Natural killer cell (primary cell): Measurements from ENCODE around the gene TMBIM4. TPM values are rescaled to one million over a fixed set of nuclear protein-coding genes. Genes with fewer than 3 reads are reported as not detected.
A peak's percentile ranks its signal among the peaks of the same experiment; 100 is the strongest.

ENCODE experiments used
- ATAC-seq, 3 donors: fragments of 150-1000 bp in 2 of 3; fragments of 200-7000 bp in 1 of 3; cut with Tn5 transposase; 1 replicate in 1 of 3; 2 replicates in 2 of 3; pipeline ENCODE4 v1.10.0; 2021; ENCODE audit warnings: mild to moderate bottlenecking in 2 of 3, moderate library complexity in 2 of 3
- DNase-seq, 2 donors: peaks; one replicate each; pipeline versions ENCODE4 v3.0.0 to v3.0.0-alpha.2; 2013 to 2021; ENCODE audit warnings: mixed read lengths in 1 of 2
- H3K27ac ChIP-seq: one replicate; pipeline ENCODE4 v1.5.1; 2013; ENCODE audit warnings: mild to moderate bottlenecking, low read length
- H3K27me3 ChIP-seq: one replicate; pipeline ENCODE4 v1.6.1; 2013; ENCODE audit warnings: low read length; ENCODE audit not compliant: control insufficient read depth, insufficient read depth
- H3K36me3 ChIP-seq: one replicate; pipeline ENCODE4 v1.6.1; 2013; ENCODE audit warnings: low read length; ENCODE audit not compliant: control insufficient read depth, insufficient read depth
- H3K4me1 ChIP-seq: one replicate; pipeline ENCODE4 v1.6.1; 2013; ENCODE audit warnings: low read length; ENCODE audit not compliant: control insufficient read depth, insufficient read depth
- H3K4me3 ChIP-seq: one replicate; pipeline ENCODE4 v1.5.1; 2013; ENCODE audit warnings: low read length
- H3K9me3 ChIP-seq: one replicate; pipeline ENCODE4 v1.6.1; 2013; ENCODE audit warnings: low read length; ENCODE audit not compliant: control insufficient read depth, insufficient read depth
- H3K27ac Mint-ChIP-seq, 2 donors: one replicate each; pipeline ENCODE4 v1.8.0; 2022; ENCODE audit warnings: mild to moderate bottlenecking in 2 of 2, mixed read lengths in 2 of 2, moderate library complexity in 1 of 2
- H3K27me3 Mint-ChIP-seq, 2 donors: one replicate each; pipeline ENCODE4 v1.8.0; 2022; ENCODE audit warnings: low read depth in 2 of 2, mixed read lengths in 2 of 2
- H3K36me3 Mint-ChIP-seq: one replicate; pipeline ENCODE4 v1.8.0; 2022; ENCODE audit warnings: mixed read lengths
- H3K4me1 Mint-ChIP-seq, 2 donors: one replicate each; pipeline ENCODE4 v1.8.0; 2022; ENCODE audit warnings: mixed read lengths in 2 of 2
- H3K4me3 Mint-ChIP-seq: one replicate; pipeline ENCODE4 v1.8.0; 2022; ENCODE audit warnings: mild to moderate bottlenecking, moderate library complexity, mixed read lengths
- H3K9me3 Mint-ChIP-seq, 2 donors: one replicate each; pipeline ENCODE4 v1.8.0; 2022; ENCODE audit warnings: mixed read lengths in 2 of 2
- WGBS: methylation state at CpG from one replicate; pipeline ENCODE4 v1.1.7; 2013; ENCODE audit warnings: missing lambda C conversion rate; ENCODE audit not compliant: insufficient coverage; 5-methylcytosine and 5-hydroxymethylcytosine counted together
- intact Hi-C: fragments of 100-400 bp; cut with micrococcal nuclease; formaldehyde crosslinking; loops from one replicate; pipeline ENCODE4 v1.14.2; 2022
- total RNA-seq, 4 donors: library from RNA; stranded (reverse); fragments of 120-200 nt in 1 of 4; gene quantifications; one replicate each; pipeline versions ENCODE4 v1.2.3 to v1.2.4, GENCODE V29; 2013 to 2022
- TF ChIP-seq, protein P1 (sequence below): fragments of 200-600 bp; IDR thresholded peaks from one replicate; pipeline ENCODE4 v1.8.0; 2022; ENCODE audit warnings: antibody characterized with exemption

TMBIM4 gene
- total RNA-seq, 3 donors from 2014 or later (not counting 1 experiment from before 2014, with no cell fraction given): 46.6 to 72.0 (median 63.2) TPM

DNA sequence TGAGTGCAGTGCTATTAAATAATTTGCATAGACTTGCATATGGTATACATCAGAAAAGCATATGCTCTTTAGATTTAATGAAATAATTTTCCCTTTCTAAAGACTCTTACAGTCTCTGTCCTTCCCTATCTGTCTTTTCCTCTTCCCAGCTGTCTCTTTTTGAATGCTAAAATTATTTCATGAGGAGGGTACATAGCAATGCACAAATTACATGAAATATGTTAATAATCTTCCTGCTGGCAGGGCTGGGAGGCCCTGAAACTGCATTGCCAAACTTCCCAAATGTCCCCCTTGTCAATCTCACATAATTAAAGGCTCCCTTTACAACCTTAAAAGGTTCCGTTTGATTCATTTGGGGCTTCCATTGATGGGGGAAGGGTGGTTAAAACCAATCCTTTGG, 61.4 kb downstream of the TMBIM4 start:
- Mint-ChIP-seq H3K27ac (no peak overlapping the region), H3K27me3 (peaks cover 0 to 3% of the 10 kb centered on the region in 2 donors), H3K4me3 (no peak overlapping the region), H3K36me3 (no peaks in the 10 kb centered on the region), H3K9me3 (no peaks in the 10 kb centered on the region), H3K4me1 (peaks cover 6% of the 10 kb centered on the region in 2 donors)
- Histone ChIP-seq H3K9me3 (no peaks in the 10 kb centered on the region), H3K4me3 (no peak overlapping the region), H3K27ac (no peak overlapping the region), H3K36me3 (no peaks in the 10 kb centered on the region), H3K27me3 (no peaks in the 10 kb centered on the region), H3K4me1 (no peaks in the 10 kb centered on the region)
- no CpG with 5 or more reads among the region's 1 CpG for WGBS
- TF ChIP-seq, protein P1, sequence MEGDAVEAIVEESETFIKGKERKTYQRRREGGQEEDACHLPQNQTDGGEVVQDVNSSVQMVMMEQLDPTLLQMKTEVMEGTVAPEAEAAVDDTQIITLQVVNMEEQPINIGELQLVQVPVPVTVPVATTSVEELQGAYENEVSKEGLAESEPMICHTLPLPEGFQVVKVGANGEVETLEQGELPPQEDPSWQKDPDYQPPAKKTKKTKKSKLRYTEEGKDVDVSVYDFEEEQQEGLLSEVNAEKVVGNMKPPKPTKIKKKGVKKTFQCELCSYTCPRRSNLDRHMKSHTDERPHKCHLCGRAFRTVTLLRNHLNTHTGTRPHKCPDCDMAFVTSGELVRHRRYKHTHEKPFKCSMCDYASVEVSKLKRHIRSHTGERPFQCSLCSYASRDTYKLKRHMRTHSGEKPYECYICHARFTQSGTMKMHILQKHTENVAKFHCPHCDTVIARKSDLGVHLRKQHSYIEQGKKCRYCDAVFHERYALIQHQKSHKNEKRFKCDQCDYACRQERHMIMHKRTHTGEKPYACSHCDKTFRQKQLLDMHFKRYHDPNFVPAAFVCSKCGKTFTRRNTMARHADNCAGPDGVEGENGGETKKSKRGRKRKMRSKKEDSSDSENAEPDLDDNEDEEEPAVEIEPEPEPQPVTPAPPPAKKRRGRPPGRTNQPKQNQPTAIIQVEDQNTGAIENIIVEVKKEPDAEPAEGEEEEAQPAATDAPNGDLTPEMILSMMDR: no peak
- ATAC-seq (no peak), DNase-seq (no peak)
- intact Hi-C loops: loop anchor here (5.0 kb wide), 1 partner anchor 551 kb away; no protein-coding TSS in a partner anchor

DNA sequence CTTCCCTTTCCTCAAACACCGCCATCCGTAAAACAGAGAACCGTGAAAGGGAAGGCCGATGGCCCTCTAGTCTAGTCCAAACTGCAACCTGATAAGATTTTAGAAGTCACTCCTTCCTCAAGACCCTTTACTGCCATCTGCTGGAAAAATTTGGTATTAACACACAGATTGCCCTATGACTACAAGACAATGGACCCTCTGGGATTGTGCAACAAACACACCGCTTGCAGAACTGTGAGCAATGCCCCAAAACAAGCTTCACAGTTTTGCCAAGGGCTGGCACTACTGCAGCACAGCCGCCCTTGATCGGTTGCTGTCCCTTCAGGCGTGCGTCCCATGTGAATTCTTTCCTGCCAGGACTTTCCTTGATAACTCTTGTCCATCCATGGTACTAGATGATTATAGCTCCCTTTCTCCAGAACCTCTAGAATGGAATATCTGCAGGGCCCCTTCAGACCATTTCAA, 62.3 kb downstream of the TMBIM4 start:
- Histone ChIP-seq H3K27me3 (no peaks in the 10 kb centered on the region), H3K4me3 (no peak overlapping the region), H3K27ac (no peak overlapping the region), H3K9me3 (no peaks in the 10 kb centered on the region), H3K4me1 (no peaks in the 10 kb centered on the region), H3K36me3 (no peaks in the 10 kb centered on the region)
- Mint-ChIP-seq H3K4me1 (peaks cover 6% of the 10 kb centered on the region in 2 donors), H3K36me3 (no peaks in the 10 kb centered on the region), H3K4me3 (no peak overlapping the region), H3K27ac (no peak overlapping the region), H3K27me3 (peaks cover 6 to 9% of the 10 kb centered on the region in 2 donors), H3K9me3 (no peaks in the 10 kb centered on the region)
- intact Hi-C loops: loop anchor here (1.0 to 5.0 kb wide), 3 partner anchors 505 to 1216 kb away; no protein-coding TSS in a partner anchor
- TF ChIP-seq, protein P1: peak; percentile 79
- DNase-seq (peak; percentile 21 to 85), ATAC-seq (peak; percentile 88 to 98 (median 94))
- 33% methylated on average over 9 of the region's 9 CpGs for WGBS

DNA sequence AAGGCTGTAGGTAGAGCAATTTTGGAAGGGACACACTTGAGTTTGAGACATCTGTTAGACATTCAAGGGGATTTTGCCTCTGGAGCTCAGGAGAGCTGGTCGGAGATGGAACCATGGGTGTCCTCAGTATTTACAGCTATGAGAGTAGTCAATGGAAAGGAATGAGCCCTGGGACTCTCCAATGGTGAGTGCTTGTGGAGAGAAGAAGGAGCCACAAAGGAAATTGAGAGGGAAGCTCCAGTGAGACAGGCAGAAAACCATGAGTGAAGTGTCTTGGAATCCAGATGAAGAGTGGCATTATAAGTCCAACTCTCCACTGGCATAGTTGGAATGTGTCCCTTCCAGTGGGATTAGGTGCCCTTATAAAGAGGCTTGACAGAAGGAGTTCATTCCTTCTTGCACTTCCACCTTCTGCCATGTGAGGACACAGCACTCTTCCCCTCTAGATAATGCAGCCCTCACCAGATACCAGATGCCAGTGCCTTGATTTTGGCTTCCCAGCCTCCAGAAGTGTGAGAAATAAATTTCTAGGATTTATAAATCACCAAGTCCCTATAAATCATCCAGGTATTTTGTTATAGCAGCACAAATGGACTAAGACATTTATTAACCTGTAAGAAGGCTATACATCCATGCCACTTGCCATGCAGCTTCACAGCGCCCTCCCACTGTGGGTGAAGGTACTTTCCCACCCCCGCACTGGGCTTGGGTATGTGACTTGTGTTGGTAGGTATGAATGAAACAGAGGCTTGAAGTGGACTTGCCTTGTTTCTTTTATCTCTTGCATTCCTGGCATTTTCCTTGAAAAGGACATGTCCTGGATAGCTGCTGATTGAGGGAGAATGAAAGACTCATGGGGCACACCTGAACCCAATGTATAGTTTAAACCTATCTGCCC, 66.5 kb downstream of the TMBIM4 start:
- H3K4me1 Mint-ChIP-seq: peaks cover 6% of the 10 kb centered on the region in 2 donors
- Histone ChIP-seq H3K9me3 (peaks cover 6% of the 10 kb centered on the region), H3K36me3 (no peaks in the 10 kb centered on the region), H3K27me3 (no peaks in the 10 kb centered on the region), H3K4me3 (no peak overlapping the region), H3K27ac (no peak overlapping the region), H3K4me1 (no peaks in the 10 kb centered on the region)
- TF ChIP-seq, protein P1: no peak
- H3K27ac Mint-ChIP-seq: no peak overlapping the region
- intact Hi-C loops: no loop called here
- WGBS: 98% methylated on average over 2 of the region's 3 CpGs
- ATAC-seq (no peak), DNase-seq (no peak)
- H3K9me3 Mint-ChIP-seq: no peaks in the 10 kb centered on the region
- H3K4me3 Mint-ChIP-seq: no peak overlapping the region
- peaks cover 19 to 24% of the 10 kb centered on the region in 2 donors for H3K27me3 Mint-ChIP-seq
- no peaks in the 10 kb centered on the region for H3K36me3 Mint-ChIP-seq
